ENCODE results near the gene CCDC148.
"Not testable (repeated sequence)": the region's sequence is repeated elsewhere in the genome, so short reads cannot be mapped to it uniquely, and the experiment has no call there.

Gene CCDC148

GRCh38 chr2:158459161-158460003 lies 2.8 kb upstream of the CCDC148 start:
- no peaks in the 10 kb centered on the region for H3K36me3 ChIP-seq (ENCODE audit: insufficient read depth, low read depth, low read length)
- H3K4me3 ChIP-seq (ENCODE audit: low read length), result peak overlapping the region; percentile 90
- H3K27me3 ChIP-seq (ENCODE audit: insufficient read depth, low read length), result no peaks in the 10 kb centered on the region
- H3K9me3 ChIP-seq (ENCODE audit: insufficient read depth, low read depth, low read length), result no peaks in the 10 kb centered on the region
- peaks cover 17% of the 10 kb centered on the region for H3K4me1 ChIP-seq (ENCODE audit: insufficient read depth, low read length)
- H3K27ac ChIP-seq (ENCODE audit: low read length), result no peak overlapping the region
- H3K9ac ChIP-seq (ENCODE audit: low read depth, low read length), result peak overlapping the region; percentile 77; the same call in 1 of the 2 replicates

GRCh38 chr2:158458617-158458920 lies 2.0 kb upstream of the CCDC148 start:
- H3K27ac ChIP-seq (ENCODE audit: low read length), result no peak overlapping the region

GRCh38 chr2:158457826-158458616 lies 1.5 kb upstream of the CCDC148 start:
- peak overlapping the region; percentile 77 for H3K9ac ChIP-seq (ENCODE audit: low read depth, low read length)
- H3K36me3 ChIP-seq (ENCODE audit: insufficient read depth, low read depth, low read length), result no peaks in the 10 kb centered on the region
- peak overlapping the region; percentile 90 for H3K4me3 ChIP-seq (ENCODE audit: low read length)
- peaks cover 17% of the 10 kb centered on the region for H3K4me1 ChIP-seq (ENCODE audit: insufficient read depth, low read length)
- H3K27ac ChIP-seq (ENCODE audit: low read length), result peak overlapping the region; percentile 59
- H3K27me3 ChIP-seq (ENCODE audit: insufficient read depth, low read length), result no peaks in the 10 kb centered on the region
- no peaks in the 10 kb centered on the region for H3K9me3 ChIP-seq (ENCODE audit: insufficient read depth, low read depth, low read length)

More at GRCh38 chr2:158458617-158458920, 2.0 kb upstream of the CCDC148 start:
- Histone ChIP-seq H3K4me1 (ENCODE audit: insufficient read depth, low read length) (peaks cover 17% of the 10 kb centered on the region), H3K9me3 (ENCODE audit: insufficient read depth, low read depth, low read length) (no peaks in the 10 kb centered on the region), H3K4me3 (ENCODE audit: low read length) (peak overlapping the region; percentile 90), H3K36me3 (ENCODE audit: insufficient read depth, low read depth, low read length) (no peaks in the 10 kb centered on the region), H3K9ac (ENCODE audit: low read depth, low read length) (peak overlapping the region; percentile 77; the same call in 1 of the 2 replicates), H3K27me3 (ENCODE audit: insufficient read depth, low read length) (no peaks in the 10 kb centered on the region)

GRCh38 chr2:158457092-158457825 lies 706 bp upstream of the CCDC148 start:
- Histone ChIP-seq H3K36me3 (ENCODE audit: insufficient read depth, low read depth, low read length) (no peaks in the 10 kb centered on the region), H3K9ac (ENCODE audit: low read depth, low read length) (peak overlapping the region; percentile 77), H3K4me1 (ENCODE audit: insufficient read depth, low read length) (peaks cover 17% of the 10 kb centered on the region), H3K27me3 (ENCODE audit: insufficient read depth, low read length) (no peaks in the 10 kb centered on the region), H3K4me3 (ENCODE audit: low read length) (peak overlapping the region; percentile 90), H3K27ac (ENCODE audit: low read length) (peak overlapping the region; percentile 59), H3K9me3 (ENCODE audit: insufficient read depth, low read depth, low read length) (no peaks in the 10 kb centered on the region)

GRCh38 chr2:158443606-158444005 lies 12.9 kb downstream of the CCDC148 start:
- no peak overlapping the region for H3K27ac ChIP-seq (ENCODE audit: low read length)
- H3K4me3 ChIP-seq (ENCODE audit: low read length), result no peak overlapping the region
- no peaks in the 10 kb centered on the region for H3K36me3 ChIP-seq (ENCODE audit: insufficient read depth, low read depth, low read length)
- no peaks in the 10 kb centered on the region for H3K9me3 ChIP-seq (ENCODE audit: insufficient read depth, low read depth, low read length)
- H3K4me1 ChIP-seq (ENCODE audit: insufficient read depth, low read length), result no peaks in the 10 kb centered on the region
- H3K9ac ChIP-seq (ENCODE audit: low read depth, low read length), result no peak overlapping the region
- H3K27me3 ChIP-seq (ENCODE audit: insufficient read depth, low read length), result no peaks in the 10 kb centered on the region

GRCh38 chr2:158439062-158439461 lies 17.5 kb downstream of the CCDC148 start:
- H3K4me1 ChIP-seq (ENCODE audit: insufficient read depth, low read length); H3K27me3 ChIP-seq (ENCODE audit: insufficient read depth, low read length); H3K27ac ChIP-seq (ENCODE audit: low read length); H3K9ac ChIP-seq (ENCODE audit: low read depth, low read length); H3K9me3 ChIP-seq (ENCODE audit: insufficient read depth, low read depth, low read length); H3K4me3 ChIP-seq (ENCODE audit: low read length); H3K36me3 ChIP-seq (ENCODE audit: insufficient read depth, low read depth, low read length): not testable (repeated sequence)

GRCh38 chr2:158433716-158434115 lies 22.8 kb downstream of the CCDC148 start:
- not testable (repeated sequence) for H3K4me3 ChIP-seq (ENCODE audit: low read length); H3K9ac ChIP-seq (ENCODE audit: low read depth, low read length); H3K4me1 ChIP-seq (ENCODE audit: insufficient read depth, low read length); H3K27ac ChIP-seq (ENCODE audit: low read length); H3K36me3 ChIP-seq (ENCODE audit: insufficient read depth, low read depth, low read length); H3K27me3 ChIP-seq (ENCODE audit: insufficient read depth, low read length)
- H3K9me3 ChIP-seq (ENCODE audit: insufficient read depth, low read depth, low read length), result peaks cover 13% of the 10 kb centered on the region

GRCh38 chr2:158432117-158432516 lies 24.4 kb downstream of the CCDC148 start:
- Histone ChIP-seq H3K9me3 (ENCODE audit: insufficient read depth, low read depth, low read length) (peaks cover 13% of the 10 kb centered on the region), H3K27me3 (ENCODE audit: insufficient read depth, low read length) (no peaks in the 10 kb centered on the region), H3K27ac (ENCODE audit: low read length) (no peak overlapping the region), H3K36me3 (ENCODE audit: insufficient read depth, low read depth, low read length) (no peaks in the 10 kb centered on the region), H3K4me1 (ENCODE audit: insufficient read depth, low read length) (no peaks in the 10 kb centered on the region), H3K4me3 (ENCODE audit: low read length) (no peak overlapping the region), H3K9ac (ENCODE audit: low read depth, low read length) (no peak overlapping the region)

- peaks cover 18% of the 10 kb centered on the region for H3K4me1 ChIP-seq (ENCODE audit: insufficient read depth, low read length)
- peaks cover 31% of the 10 kb centered on the region; the same call in 1 of the 2 replicates for H3K27me3 ChIP-seq (ENCODE audit: insufficient read depth, low read length)
These were observed 42.0 kb downstream of the CCDC148 start for GRCh38 chr2:158414538-158414937.

GRCh38 chr2:158413581-158413980 lies 43.0 kb downstream of the CCDC148 start:
- peaks cover 12% of the 10 kb centered on the region; the same call in 1 of the 2 replicates for H3K9me3 ChIP-seq (ENCODE audit: insufficient read depth, low read depth, low read length)
- H3K4me1 ChIP-seq (ENCODE audit: insufficient read depth, low read length), result peaks cover 18% of the 10 kb centered on the region
- H3K36me3 ChIP-seq (ENCODE audit: insufficient read depth, low read depth, low read length), result no peaks in the 10 kb centered on the region
- no peak overlapping the region for H3K4me3 ChIP-seq (ENCODE audit: low read length)
- peaks cover 31% of the 10 kb centered on the region; the same call in 1 of the 2 replicates for H3K27me3 ChIP-seq (ENCODE audit: insufficient read depth, low read length)
- H3K9ac ChIP-seq (ENCODE audit: low read depth, low read length), result no peak overlapping the region
- no peak overlapping the region for H3K27ac ChIP-seq (ENCODE audit: low read length)

More at GRCh38 chr2:158414538-158414937, 42.0 kb downstream of the CCDC148 start:
- Histone ChIP-seq H3K4me3 (ENCODE audit: low read length) (no peak overlapping the region), H3K27ac (ENCODE audit: low read length) (no peak overlapping the region), H3K36me3 (ENCODE audit: insufficient read depth, low read depth, low read length) (no peaks in the 10 kb centered on the region), H3K9me3 (ENCODE audit: insufficient read depth, low read depth, low read length) (peaks cover 12% of the 10 kb centered on the region; the same call in 1 of the 2 replicates), H3K9ac (ENCODE audit: low read depth, low read length) (no peak overlapping the region)

GRCh38 chr2:158412206-158412605 lies 44.3 kb downstream of the CCDC148 start:
- H3K27me3 ChIP-seq (ENCODE audit: insufficient read depth, low read length), result peaks cover 31% of the 10 kb centered on the region; the same call in 1 of the 2 replicates
- H3K9me3 ChIP-seq (ENCODE audit: insufficient read depth, low read depth, low read length), result peaks cover 12% of the 10 kb centered on the region; the same call in 1 of the 2 replicates
- no peak overlapping the region for H3K4me3 ChIP-seq (ENCODE audit: low read length)
- H3K4me1 ChIP-seq (ENCODE audit: insufficient read depth, low read length), result peaks cover 18% of the 10 kb centered on the region
- no peak overlapping the region for H3K27ac ChIP-seq (ENCODE audit: low read length)
- no peaks in the 10 kb centered on the region for H3K36me3 ChIP-seq (ENCODE audit: insufficient read depth, low read depth, low read length)
- H3K9ac ChIP-seq (ENCODE audit: low read depth, low read length), result no peak overlapping the region

All from iPS-20b (cell line).